ENCODE measurements around the gene EXOC2. TPM values are rescaled to one million over a fixed set of nuclear protein-coding genes. Genes with fewer than 3 reads are reported as not detected.

The EXOC2 gene
- total RNA-seq, 4 donors from 2014 or later, result 17.8 to 24.8 (median 21.4) TPM

- H3K9me3 ChIP-seq, result no peaks in the 10 kb centered on the region
- intact Hi-C loops (cut with DNase I), result no loop called here
- 95% methylated on average over 6 of the region's 6 CpGs for WGBS, 2 donors
- no peaks in the 10 kb centered on the region for H3K27me3 ChIP-seq
- H3K27ac ChIP-seq, result no peak overlapping the region
- no peak for DNase-seq
- H3K4me3 ChIP-seq, result no peak overlapping the region
- no peaks in the 10 kb centered on the region for H3K4me1 ChIP-seq
- TF ChIP-seq CTCF (IDR thresholded peaks at IDR 0.05) (no peak), POLR2A (IDR thresholded peaks at IDR 0.05) (no peak)
- peaks cover 0 to 81% (median 4%) of the 10 kb centered on the region in 3 donors for H3K36me3 ChIP-seq
Measured at GRCh38 chr6:571892-572291, 121.0 kb downstream of the EXOC2 start.

- TF ChIP-seq CTCF (IDR thresholded peaks at IDR 0.05) (no peak), POLR2A (IDR thresholded peaks at IDR 0.05) (no peak)
- Histone ChIP-seq H3K9me3 (no peaks in the 10 kb centered on the region), H3K36me3 (peaks cover 0 to 80% (median 4%) of the 10 kb centered on the region in 3 donors), H3K4me3 (no peak overlapping the region), H3K27ac (no peak overlapping the region), H3K27me3 (no peaks in the 10 kb centered on the region), H3K4me1 (no peaks in the 10 kb centered on the region)
- no peak for DNase-seq
- 77 to 92% methylated on average over 3 to 5 of the region's 5 CpGs for WGBS, 2 donors
- intact Hi-C loops (cut with DNase I), result no loop called here
Measured at GRCh38 chr6:570825-571224, 122.1 kb downstream of the EXOC2 start.

GRCh38 chr6:568954-569523 is 123.9 kb downstream of the EXOC2 start:
- Histone ChIP-seq H3K27ac (no peak overlapping the region), H3K4me3 (no peak overlapping the region), H3K27me3 (no peaks in the 10 kb centered on the region), H3K9me3 (no peaks in the 10 kb centered on the region), H3K36me3 (peaks cover 0 to 73% (median 3%) of the 10 kb centered on the region in 3 donors), H3K4me1 (no peaks in the 10 kb centered on the region)
- DNase-seq, result no peak
- intact Hi-C loops (cut with DNase I), result no loop called here
- TF ChIP-seq POLR2A (IDR thresholded peaks at IDR 0.05), result no peak
- TF ChIP-seq CTCF (IDR thresholded peaks at IDR 0.05), result no peak
- 74 to 92% methylated on average over 6 of the region's 6 CpGs for WGBS, 2 donors

- no peak for TF ChIP-seq CTCF (IDR thresholded peaks at IDR 0.05)
- TF ChIP-seq POLR2A (IDR thresholded peaks at IDR 0.05), result no peak
- Histone ChIP-seq H3K4me1 (no peaks in the 10 kb centered on the region), H3K36me3 (peaks cover 0 to 72% (median 6%) of the 10 kb centered on the region in 3 donors), H3K4me3 (no peak overlapping the region), H3K27ac (no peak overlapping the region), H3K9me3 (no peaks in the 10 kb centered on the region), H3K27me3 (no peaks in the 10 kb centered on the region)
- intact Hi-C loops (cut with DNase I), result no loop called here
- no peak for DNase-seq
- 87 to 92% methylated on average over 5 to 9 of the region's 9 CpGs for WGBS, 2 donors
Measured at GRCh38 chr6:568085-568484, 124.9 kb downstream of the EXOC2 start.

- Histone ChIP-seq H3K4me3 (no peak overlapping the region), H3K4me1 (peaks cover 0 to 8% (median 0%) of the 10 kb centered on the region in 3 donors), H3K36me3 (peaks cover 0 to 73% (median 6%) of the 10 kb centered on the region in 3 donors), H3K27ac (no peak overlapping the region), H3K27me3 (no peaks in the 10 kb centered on the region), H3K9me3 (no peaks in the 10 kb centered on the region)
- TF ChIP-seq CTCF (IDR thresholded peaks at IDR 0.05) (no peak), POLR2A (IDR thresholded peaks at IDR 0.05) (no peak)
- no peak for DNase-seq
- intact Hi-C loops (cut with DNase I), result no loop called here
- 92 to 95% methylated on average over 12 to 13 of the region's 13 CpGs for WGBS, 2 donors
Measured at GRCh38 chr6:563863-564262, 129.1 kb downstream of the EXOC2 start.
